Endothelial cell of umbilical vein (primary cell): ENCODE results near the gene SURF1.

Experiments
- CTCF ChIP-seq, 2 donors: IDR thresholded peaks; 1 replicate in 1 of 2; 2 replicates in 1 of 2; pipeline ENCODE4 v1.5.1; 2011; ENCODE audit warnings: low read length in 2 of 2, mild to moderate bottlenecking in 2 of 2, moderate library complexity in 2 of 2, control low read depth in 1 of 2, inconsistent platforms in 1 of 2, low read depth in 1 of 2; ENCODE audit not compliant: insufficient read depth in 1 of 2; ENCODE audit errors: extremely low read depth in 1 of 2
- EZH2 ChIP-seq: IDR thresholded peaks from 2 replicates; pipeline ENCODE4 v1.6.1; 2012; ENCODE audit warnings: borderline replicate concordance, low read depth, mild to moderate bottlenecking, moderate library complexity, low read length, inconsistent platforms; ENCODE audit not compliant: severe bottlenecking
- MAX ChIP-seq: IDR thresholded peaks from 2 replicates; pipeline ENCODE4 v1.6.1; 2011; ENCODE audit not compliant: insufficient read depth, insufficient read length
- POLR2A ChIP-seq: IDR thresholded peaks from 2 replicates; pipeline ENCODE4 v1.6.1; 2012; ENCODE audit warnings: low read depth, mild to moderate bottlenecking, control low read depth, low read length
- POLR2AphosphoS5 ChIP-seq: IDR thresholded peaks from 2 replicates; pipeline ENCODE4 v1.6.1; 2012; ENCODE audit warnings: low read depth, mild to moderate bottlenecking, control low read depth, low read length, moderate library complexity; ENCODE audit not compliant: insufficient read depth

GRCh38 chr9:133369933-133370332 lies 13.6 kb upstream of the SURF1 start:
- TF ChIP-seq CTCF (IDR thresholded peaks at IDR 0.05; ENCODE audit: extremely low read depth in 1 of 2, insufficient read depth in 1 of 2, low read depth in 1 of 2, low read length in 2 of 2) (no peak), EZH2 (no peak), POLR2A (no peak), POLR2AphosphoS5 (no peak), MAX (no peak)
